H9 (cell line): ENCODE data around the gene EML4. TPM values are rescaled to one million over a fixed set of nuclear protein-coding genes. Genes with fewer than 3 reads are reported as not detected.

Experiments used
- DNase-seq: peaks from one replicate; pipeline ENCODE4 v3.0.0-alpha.2; 2017
- H2AFZ ChIP-seq: one replicate; pipeline ENCODE4 v1.6.1; 2013; ENCODE audit warnings: mild to moderate bottlenecking, low read length, control low read depth, moderate library complexity
- H2AK5ac ChIP-seq: 2 replicates; pipeline ENCODE4 v1.6.1; 2013; ENCODE audit warnings: low read length, control low read depth, mixed read lengths; ENCODE audit not compliant: insufficient read length
- H2BK120ac ChIP-seq: one replicate; pipeline ENCODE4 v1.6.1; 2013; ENCODE audit warnings: low read depth, mild to moderate bottlenecking, low read length, control low read depth, inconsistent platforms; ENCODE audit not compliant: poor library complexity, severe bottlenecking
- H2BK12ac ChIP-seq: 2 replicates; pipeline ENCODE4 v1.6.1; 2013; ENCODE audit warnings: low read length, control low read depth, mixed read lengths, low read depth; ENCODE audit not compliant: insufficient read length
- H2BK15ac ChIP-seq: 2 replicates; pipeline ENCODE4 v1.6.1; 2013; ENCODE audit warnings: low read depth, low read length, control low read depth
- H2BK20ac ChIP-seq: one replicate; pipeline ENCODE4 v1.6.1; 2013; ENCODE audit warnings: low read depth, mild to moderate bottlenecking, low read length, control low read depth, inconsistent platforms; ENCODE audit not compliant: poor library complexity, severe bottlenecking
- H2BK5ac ChIP-seq: 2 replicates; pipeline ENCODE4 v1.6.1; 2013; ENCODE audit warnings: low read length, control low read depth, mixed read lengths; ENCODE audit not compliant: insufficient read length
- H3K14ac ChIP-seq: 2 replicates; pipeline ENCODE4 v1.6.1; 2013; ENCODE audit warnings: low read length, control low read depth; ENCODE audit not compliant: insufficient read depth
- H3K18ac ChIP-seq: 2 replicates; pipeline ENCODE4 v1.6.1; 2013; ENCODE audit warnings: low read depth, mild to moderate bottlenecking, mixed read lengths, low read length, control low read depth; ENCODE audit not compliant: insufficient read length
- H3K23ac ChIP-seq: 2 replicates; pipeline ENCODE4 v1.6.1; 2013; ENCODE audit warnings: low read length, control low read depth, mixed read lengths, low read depth; ENCODE audit not compliant: insufficient read length
- H3K23me2 ChIP-seq: 2 replicates; pipeline ENCODE4 v1.6.1; 2013; ENCODE audit warnings: low read depth, mild to moderate bottlenecking, mixed read lengths, low read length, control low read depth; ENCODE audit not compliant: insufficient read length, poor library complexity, severe bottlenecking
- H3K27ac ChIP-seq: 2 replicates; pipeline ENCODE4 v1.5.1; 2013; ENCODE audit warnings: low read length, control low read depth, mixed read lengths, low read depth; ENCODE audit not compliant: insufficient read length
- H3K27me3 ChIP-seq: 2 replicates; pipeline ENCODE4 v1.6.1; 2013; ENCODE audit warnings: low read length, control low read depth, inconsistent platforms; ENCODE audit not compliant: insufficient read depth
- H3K4ac ChIP-seq: 2 replicates; pipeline ENCODE4 v1.6.1; 2013; ENCODE audit warnings: low read depth, mild to moderate bottlenecking, control low read depth, inconsistent platforms, low read length, moderate library complexity
- H3K4me1 ChIP-seq: 2 replicates; pipeline ENCODE4 v1.6.1; 2013; ENCODE audit warnings: low read length, control low read depth, inconsistent platforms; ENCODE audit not compliant: insufficient read depth
- H3K4me2 ChIP-seq: 2 replicates; pipeline ENCODE4 v1.6.1; 2013; ENCODE audit warnings: low read length, control low read depth, mixed read lengths; ENCODE audit not compliant: insufficient read length, insufficient read depth
- H3K56ac ChIP-seq: 2 replicates; pipeline ENCODE4 v1.6.1; 2013; ENCODE audit warnings: low read depth, mild to moderate bottlenecking, mixed read lengths, low read length, control low read depth; ENCODE audit not compliant: insufficient read length
- H3K79me1 ChIP-seq: 2 replicates; pipeline ENCODE4 v1.6.1; 2013; ENCODE audit warnings: low read depth, mild to moderate bottlenecking, moderate library complexity, low read length, control low read depth, inconsistent platforms; ENCODE audit not compliant: insufficient read depth, poor library complexity, severe bottlenecking
- H3K79me2 ChIP-seq: 2 replicates; pipeline ENCODE4 v1.6.1; 2013; ENCODE audit warnings: low read length, control low read depth, inconsistent platforms; ENCODE audit not compliant: insufficient read depth
- H3K9ac ChIP-seq: 2 replicates; pipeline ENCODE4 v1.6.1; 2013; ENCODE audit warnings: low read length, control low read depth, mixed read lengths; ENCODE audit not compliant: insufficient read length; ENCODE audit errors: extremely low read depth
- H3K9me3 ChIP-seq: one replicate; pipeline ENCODE4 v1.6.1; 2013; ENCODE audit warnings: low read depth, low read length, inconsistent platforms; ENCODE audit not compliant: control insufficient read depth
- H3T11ph ChIP-seq: one replicate; pipeline ENCODE4 v1.6.1; 2013; ENCODE audit warnings: mild to moderate bottlenecking, low read length, control low read depth, inconsistent platforms
- H4K20me1 ChIP-seq: one replicate; pipeline ENCODE4 v1.6.1; 2013; ENCODE audit not compliant: control insufficient read depth, insufficient read length, insufficient read depth
- H4K5ac ChIP-seq: 2 replicates; pipeline ENCODE4 v1.6.1; 2013; ENCODE audit warnings: low read depth, mild to moderate bottlenecking, mixed read lengths, low read length, control low read depth; ENCODE audit not compliant: insufficient read length
- H4K8ac ChIP-seq: replicated peaks from 2 replicates; pipeline ENCODE4 v1.6.1; 2013; ENCODE audit warnings: low read length, control low read depth, mixed read lengths, low read depth; ENCODE audit not compliant: insufficient read length
- H4K91ac ChIP-seq: 2 replicates; pipeline ENCODE4 v1.6.1; 2013; ENCODE audit warnings: low read depth, mild to moderate bottlenecking, moderate library complexity, mixed read lengths, low read length, control low read depth; ENCODE audit not compliant: insufficient read length
- H3K27ac Mint-ChIP-seq, 3 experiments: 2 replicates in 2 of 3; 3 replicates in 1 of 3; pipeline ENCODE4 v1.8.0; 2020 to 2021; ENCODE audit warnings: mixed read lengths in 3 of 3, mild to moderate bottlenecking in 1 of 3, moderate library complexity in 1 of 3
- H3K27me3 Mint-ChIP-seq: 2 replicates; pipeline ENCODE4 v1.8.0; 2021; ENCODE audit warnings: low read depth, mild to moderate bottlenecking, moderate library complexity, mixed read lengths
- H3K36me3 Mint-ChIP-seq, 3 experiments: 2 replicates in 2 of 3; 3 replicates in 1 of 3; pipeline ENCODE4 v1.8.0; 2020 to 2021; ENCODE audit warnings: low read depth in 3 of 3, mixed read lengths in 3 of 3; ENCODE audit not compliant: insufficient read depth in 1 of 3
- H3K4me1 Mint-ChIP-seq, 2 experiments: 2 replicates each; pipeline ENCODE4 v1.8.0; 2020; ENCODE audit warnings: mixed read lengths in 2 of 2
- H3K4me3 Mint-ChIP-seq, 2 experiments: 2 replicates in 1 of 2; 3 replicates in 1 of 2; pipeline ENCODE4 v1.8.0; 2020 to 2021; ENCODE audit warnings: mild to moderate bottlenecking in 2 of 2, mixed read lengths in 2 of 2, moderate library complexity in 1 of 2
- H3K9me3 Mint-ChIP-seq, 2 experiments: 2 replicates in 1 of 2; 3 replicates in 1 of 2; pipeline ENCODE4 v1.8.0; 2020; ENCODE audit warnings: mild to moderate bottlenecking in 2 of 2, mixed read lengths in 2 of 2, moderate library complexity in 1 of 2
- WGBS: extraction: QIAGEN DNeasy Blood & Tissue Kit; methylation state at CpG from one replicate; pipeline ENCODE4 v1.1.7; 2013; ENCODE audit warnings: missing lambda C conversion rate, low lambda C conversion rate, mixed read lengths; ENCODE audit not compliant: insufficient read length; ENCODE audit errors: extremely low coverage; 5-methylcytosine and 5-hydroxymethylcytosine counted together
- total RNA-seq: library from RNA; stranded (reverse); gene quantifications from 2 replicates; pipeline ENCODE4 v1.2.1, GENCODE V29; 2021
- TF ChIP-seq, protein P1 (sequence below): fragments of 200-600 bp; sonication (generic); conservative IDR thresholded peaks from 3 replicates; pipeline ENCODE4 v1.8.0; 2021; ENCODE audit warnings: antibody characterized with exemption, mild to moderate bottlenecking

Gene EML4
- total RNA-seq, 1 experiment from 2014 or later: 68.6 TPM

- Histone ChIP-seq H3K4me1 (no peaks in the 10 kb centered on the region; the same call in 1 of the 2 replicates), H3K4ac (no peak overlapping the region), H2AFZ (no peak overlapping the region), H3K27ac (no peak overlapping the region), H3K23me2 (peaks cover 9% of the 10 kb centered on the region), H3K4me2 (peak overlapping the region; percentile 91), H3K79me1 (no peaks in the 10 kb centered on the region), H2BK12ac (no peak overlapping the region), H3K27me3 (no peaks in the 10 kb centered on the region), H2BK20ac (no peak overlapping the region), H3K14ac (no peak overlapping the region), H3K18ac (no peak overlapping the region), H3K9ac (no peak overlapping the region), H3T11ph (no peak overlapping the region), H2BK120ac (no peak overlapping the region), H4K91ac (no peak overlapping the region), H3K9me3 (no peaks in the 10 kb centered on the region), H2BK5ac (no peak overlapping the region), H3K56ac (no peak overlapping the region), H4K5ac (no peak overlapping the region), H2AK5ac (no peak overlapping the region), H3K79me2 (peaks cover 21% of the 10 kb centered on the region; the same call in 1 of the 2 replicates), H3K23ac (no peak overlapping the region), H2BK15ac (no peak overlapping the region), H4K20me1 (no peaks in the 10 kb centered on the region), H4K8ac (no peak overlapping the region)
- Mint-ChIP-seq H3K9me3 (no peaks in the 10 kb centered on the region), H3K4me3 (no peak overlapping the region), H3K27me3 (peaks cover 1% of the 10 kb centered on the region; the same call in 1 of the 2 replicates), H3K27ac (no peak overlapping the region), H3K4me1 (peaks cover 4 to 13% of the 10 kb centered on the region in 2 experiments), H3K36me3 (peaks cover 0 to 6% (median 0%) of the 10 kb centered on the region in 3 experiments; a peak in 2 of 7 replicates)
- WGBS: no CpG with 5 or more reads among the region's 1 CpG
- TF ChIP-seq, protein P1, sequence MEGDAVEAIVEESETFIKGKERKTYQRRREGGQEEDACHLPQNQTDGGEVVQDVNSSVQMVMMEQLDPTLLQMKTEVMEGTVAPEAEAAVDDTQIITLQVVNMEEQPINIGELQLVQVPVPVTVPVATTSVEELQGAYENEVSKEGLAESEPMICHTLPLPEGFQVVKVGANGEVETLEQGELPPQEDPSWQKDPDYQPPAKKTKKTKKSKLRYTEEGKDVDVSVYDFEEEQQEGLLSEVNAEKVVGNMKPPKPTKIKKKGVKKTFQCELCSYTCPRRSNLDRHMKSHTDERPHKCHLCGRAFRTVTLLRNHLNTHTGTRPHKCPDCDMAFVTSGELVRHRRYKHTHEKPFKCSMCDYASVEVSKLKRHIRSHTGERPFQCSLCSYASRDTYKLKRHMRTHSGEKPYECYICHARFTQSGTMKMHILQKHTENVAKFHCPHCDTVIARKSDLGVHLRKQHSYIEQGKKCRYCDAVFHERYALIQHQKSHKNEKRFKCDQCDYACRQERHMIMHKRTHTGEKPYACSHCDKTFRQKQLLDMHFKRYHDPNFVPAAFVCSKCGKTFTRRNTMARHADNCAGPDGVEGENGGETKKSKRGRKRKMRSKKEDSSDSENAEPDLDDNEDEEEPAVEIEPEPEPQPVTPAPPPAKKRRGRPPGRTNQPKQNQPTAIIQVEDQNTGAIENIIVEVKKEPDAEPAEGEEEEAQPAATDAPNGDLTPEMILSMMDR: no peak
- no peak for DNase-seq
Measured at GRCh38 chr2:42172020-42172419, 2.9 kb downstream of the EML4 start.
